Transverse colon (tissue), 3 donors: Measurements from ENCODE around the gene EYS.

Source experiments
- EP300 ChIP-seq: sonication (generic); formaldehyde crosslinking; IDR thresholded peaks from one replicate; pipeline ENCODE4 v1.6.1; 2017; ENCODE audit warnings: antibody characterized with exemption, low read depth
- POLR2AphosphoS5 ChIP-seq, 3 donors: sonication (generic); formaldehyde crosslinking; IDR thresholded peaks; one replicate each; pipeline ENCODE4 v1.6.1; 2016; ENCODE audit warnings: antibody characterized with exemption in 3 of 3

GRCh38 chr6:63721181-63721580 is 1985.8 kb downstream of the EYS start:
- TF ChIP-seq POLR2AphosphoS5 (IDR thresholded peaks at IDR 0.05) (no peak), EP300 (no peak)
